GM19455 (cell line): ENCODE data around the gene OSBP2.

ENCODE experiments used
- ATAC-seq: cut with Tn5 transposase; IDR thresholded peaks from one replicate; pipeline ENCODE4 v1.9.1; 2021; ENCODE audit not compliant: unreplicated experiment

OSBP2 gene

GRCh38 chr22:30802202-30803166 is 107.8 kb downstream of the OSBP2 start:
- no peak for ATAC-seq

GRCh38 chr22:30803679-30804078 is 109.0 kb downstream of the OSBP2 start:
- ATAC-seq = no peak

- no peak for ATAC-seq
These were observed 110.0 kb downstream of the OSBP2 start for GRCh38 chr22:30804626-30805025.

GRCh38 chr22:30806391-30806861 is 111.8 kb downstream of the OSBP2 start:
- no peak for ATAC-seq

- ATAC-seq = no peak
These were observed 114.4 kb downstream of the OSBP2 start for GRCh38 chr22:30809086-30809485.

- no peak for ATAC-seq
These were observed 115.4 kb downstream of the OSBP2 start for GRCh38 chr22:30810105-30810504.

GRCh38 chr22:30813936-30814335 is 119.3 kb downstream of the OSBP2 start:
- no peak for ATAC-seq

GRCh38 chr22:30816413-30816812 is 121.7 kb downstream of the OSBP2 start:
- ATAC-seq = no peak

GRCh38 chr22:30821381-30821780 is 126.7 kb downstream of the OSBP2 start:
- ATAC-seq = no peak

GRCh38 chr22:30821863-30822215 is 127.2 kb downstream of the OSBP2 start:
- ATAC-seq = no peak

GRCh38 chr22:30822216-30823014 is 127.7 kb downstream of the OSBP2 start:
- no peak for ATAC-seq

- ATAC-seq = no peak
These were observed 128.3 kb downstream of the OSBP2 start for GRCh38 chr22:30823015-30823370.

GRCh38 chr22:30824096-30824495 is 129.4 kb downstream of the OSBP2 start:
- ATAC-seq = no peak

GRCh38 chr22:30824711-30825110 is 130.0 kb downstream of the OSBP2 start:
- ATAC-seq = no peak

GRCh38 chr22:30825711-30826505 is 131.2 kb downstream of the OSBP2 start:
- no peak for ATAC-seq

GRCh38 chr22:30826670-30827355 is 132.1 kb downstream of the OSBP2 start:
- ATAC-seq = no peak

GRCh38 chr22:30827646-30828045 is 133.0 kb downstream of the OSBP2 start:
- ATAC-seq = no peak

- ATAC-seq = no peak
These were observed 133.8 kb downstream of the OSBP2 start for GRCh38 chr22:30828187-30829155.

GRCh38 chr22:30829901-30830550 is 135.4 kb downstream of the OSBP2 start:
- ATAC-seq = no peak
